HL-60 (cell line): ENCODE data around the gene TBC1D14.

Experiments used
- DNase-seq, 2 experiments: peaks; one replicate each; pipeline ENCODE4 v3.0.0-alpha.2; 2010 to 2020; ENCODE audit warnings: low read depth in 1 of 2, low spot score in 1 of 2
- H3K27ac ChIP-seq: fragments of 250-450 bp; sonication (Bioruptor Pico); replicated peaks from 2 replicates; pipeline ENCODE4 v1.5.1; 2020; ENCODE audit warnings: mild to moderate bottlenecking, moderate library complexity
- H3K27me3 ChIP-seq: fragments of 250-450 bp; sonication (Bioruptor Pico); 2 replicates; pipeline ENCODE4 v1.5.1; 2021; ENCODE audit warnings: mild to moderate bottlenecking, moderate library complexity; ENCODE audit not compliant: insufficient read depth, poor library complexity, severe bottlenecking
- H3K4me3 ChIP-seq: replicated peaks from 2 replicates; pipeline ENCODE4 v1.5.1; 2011; ENCODE audit warnings: mild to moderate bottlenecking, control low read depth, low read length; ENCODE audit not compliant: insufficient read depth
- GABPA ChIP-seq: IDR thresholded peaks from 2 replicates; pipeline ENCODE4 v1.6.1; 2012; ENCODE audit warnings: low read depth
- POLR2AphosphoS5 ChIP-seq: IDR thresholded peaks from 2 replicates; pipeline ENCODE4 v1.6.1; 2012; ENCODE audit warnings: low read depth
- SPI1 ChIP-seq: IDR thresholded peaks from 2 replicates; pipeline ENCODE4 v1.6.1; 2012; ENCODE audit warnings: low read depth, mild to moderate bottlenecking, borderline replicate concordance
- TF ChIP-seq, protein P1 (sequence below): IDR thresholded peaks from one replicate; pipeline ENCODE4 v1.5.1; 2011; ENCODE audit warnings: low read length, control low read depth, inconsistent platforms; ENCODE audit not compliant: insufficient read depth
- TF ChIP-seq, protein P2 (sequence below): IDR thresholded peaks from 2 replicates; pipeline ENCODE4 v1.6.1; 2012; ENCODE audit warnings: low read depth; ENCODE audit not compliant: insufficient replicate concordance

Gene TBC1D14

DNA sequence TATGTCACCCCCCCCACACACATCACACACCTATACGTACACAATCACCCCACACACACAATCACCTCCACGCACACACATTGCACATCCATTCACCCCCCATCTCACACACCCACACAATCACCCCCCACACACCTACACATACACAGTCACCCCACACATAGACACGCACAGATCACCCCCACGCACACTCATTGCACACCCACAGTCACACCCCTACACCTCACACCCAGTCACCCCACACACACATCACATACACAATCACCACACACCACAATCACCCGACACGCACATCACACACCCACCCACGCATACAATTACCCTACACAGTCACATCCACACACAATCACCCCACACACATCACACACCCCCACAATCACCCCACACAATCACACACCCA, 117.7 kb downstream of the TBC1D14 start:
- Histone ChIP-seq H3K27ac (no peak overlapping the region), H3K4me3 (no peak overlapping the region), H3K27me3 (no peaks in the 10 kb centered on the region)
- DNase-seq = no peak
- no peak for TF ChIP-seq GABPA
- TF ChIP-seq, protein P1, sequence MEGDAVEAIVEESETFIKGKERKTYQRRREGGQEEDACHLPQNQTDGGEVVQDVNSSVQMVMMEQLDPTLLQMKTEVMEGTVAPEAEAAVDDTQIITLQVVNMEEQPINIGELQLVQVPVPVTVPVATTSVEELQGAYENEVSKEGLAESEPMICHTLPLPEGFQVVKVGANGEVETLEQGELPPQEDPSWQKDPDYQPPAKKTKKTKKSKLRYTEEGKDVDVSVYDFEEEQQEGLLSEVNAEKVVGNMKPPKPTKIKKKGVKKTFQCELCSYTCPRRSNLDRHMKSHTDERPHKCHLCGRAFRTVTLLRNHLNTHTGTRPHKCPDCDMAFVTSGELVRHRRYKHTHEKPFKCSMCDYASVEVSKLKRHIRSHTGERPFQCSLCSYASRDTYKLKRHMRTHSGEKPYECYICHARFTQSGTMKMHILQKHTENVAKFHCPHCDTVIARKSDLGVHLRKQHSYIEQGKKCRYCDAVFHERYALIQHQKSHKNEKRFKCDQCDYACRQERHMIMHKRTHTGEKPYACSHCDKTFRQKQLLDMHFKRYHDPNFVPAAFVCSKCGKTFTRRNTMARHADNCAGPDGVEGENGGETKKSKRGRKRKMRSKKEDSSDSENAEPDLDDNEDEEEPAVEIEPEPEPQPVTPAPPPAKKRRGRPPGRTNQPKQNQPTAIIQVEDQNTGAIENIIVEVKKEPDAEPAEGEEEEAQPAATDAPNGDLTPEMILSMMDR = no peak
- TF ChIP-seq POLR2AphosphoS5 = no peak
- TF ChIP-seq SPI1 = no peak
- TF ChIP-seq, protein P2, sequence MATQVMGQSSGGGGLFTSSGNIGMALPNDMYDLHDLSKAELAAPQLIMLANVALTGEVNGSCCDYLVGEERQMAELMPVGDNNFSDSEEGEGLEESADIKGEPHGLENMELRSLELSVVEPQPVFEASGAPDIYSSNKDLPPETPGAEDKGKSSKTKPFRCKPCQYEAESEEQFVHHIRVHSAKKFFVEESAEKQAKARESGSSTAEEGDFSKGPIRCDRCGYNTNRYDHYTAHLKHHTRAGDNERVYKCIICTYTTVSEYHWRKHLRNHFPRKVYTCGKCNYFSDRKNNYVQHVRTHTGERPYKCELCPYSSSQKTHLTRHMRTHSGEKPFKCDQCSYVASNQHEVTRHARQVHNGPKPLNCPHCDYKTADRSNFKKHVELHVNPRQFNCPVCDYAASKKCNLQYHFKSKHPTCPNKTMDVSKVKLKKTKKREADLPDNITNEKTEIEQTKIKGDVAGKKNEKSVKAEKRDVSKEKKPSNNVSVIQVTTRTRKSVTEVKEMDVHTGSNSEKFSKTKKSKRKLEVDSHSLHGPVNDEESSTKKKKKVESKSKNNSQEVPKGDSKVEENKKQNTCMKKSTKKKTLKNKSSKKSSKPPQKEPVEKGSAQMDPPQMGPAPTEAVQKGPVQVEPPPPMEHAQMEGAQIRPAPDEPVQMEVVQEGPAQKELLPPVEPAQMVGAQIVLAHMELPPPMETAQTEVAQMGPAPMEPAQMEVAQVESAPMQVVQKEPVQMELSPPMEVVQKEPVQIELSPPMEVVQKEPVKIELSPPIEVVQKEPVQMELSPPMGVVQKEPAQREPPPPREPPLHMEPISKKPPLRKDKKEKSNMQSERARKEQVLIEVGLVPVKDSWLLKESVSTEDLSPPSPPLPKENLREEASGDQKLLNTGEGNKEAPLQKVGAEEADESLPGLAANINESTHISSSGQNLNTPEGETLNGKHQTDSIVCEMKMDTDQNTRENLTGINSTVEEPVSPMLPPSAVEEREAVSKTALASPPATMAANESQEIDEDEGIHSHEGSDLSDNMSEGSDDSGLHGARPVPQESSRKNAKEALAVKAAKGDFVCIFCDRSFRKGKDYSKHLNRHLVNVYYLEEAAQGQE = no peak

DNA sequence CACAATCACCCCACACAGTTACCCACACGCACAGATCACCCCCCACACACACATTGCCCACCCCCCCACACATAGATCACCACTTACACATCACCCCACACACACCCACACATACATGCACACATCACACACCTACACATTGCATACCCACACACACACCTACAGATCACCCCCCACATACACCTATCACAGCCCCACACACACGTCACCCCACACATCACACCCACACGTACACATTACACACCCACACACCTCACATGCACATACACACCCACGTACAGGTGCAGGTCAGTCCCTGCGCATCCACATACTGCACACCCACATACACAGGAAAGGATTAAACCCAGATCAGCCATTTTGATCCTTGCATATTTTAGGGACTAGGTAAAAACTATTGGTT, 118.3 kb downstream of the TBC1D14 start:
- DNase-seq = no peak
- TF ChIP-seq, protein P2 = no peak
- TF ChIP-seq POLR2AphosphoS5 (no peak), GABPA (no peak), SPI1 (no peak)
- TF ChIP-seq, protein P1 = no peak

DNA sequence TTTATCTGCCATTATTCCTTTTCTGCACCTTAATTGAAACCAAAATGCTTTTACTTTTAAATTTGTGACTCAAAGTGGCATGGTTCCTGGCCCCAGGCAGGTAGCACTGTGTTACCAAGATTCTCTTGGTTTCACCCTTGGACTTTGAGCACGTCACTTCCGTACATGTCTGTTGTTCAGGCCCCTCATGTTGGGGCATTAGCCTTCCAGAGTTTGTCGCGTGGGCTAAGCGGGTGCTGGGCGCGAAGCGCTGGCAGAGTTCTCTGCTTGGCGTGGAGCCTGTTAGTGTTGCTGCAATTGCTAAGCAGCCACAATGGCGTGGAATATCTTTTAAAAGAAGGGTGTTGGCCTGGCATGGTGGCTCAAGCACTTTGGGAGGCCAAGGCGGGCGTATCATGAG, 119.6 kb downstream of the TBC1D14 start:
- H3K27ac ChIP-seq = no peak overlapping the region
- no peak for DNase-seq
- no peak for TF ChIP-seq SPI1
- TF ChIP-seq, protein P2 = no peak
- TF ChIP-seq GABPA = no peak
- no peak for TF ChIP-seq POLR2AphosphoS5
- TF ChIP-seq, protein P1 = no peak
- no peaks in the 10 kb centered on the region for H3K27me3 ChIP-seq
- H3K4me3 ChIP-seq = no peak overlapping the region

More for the DNA sequence above, 118.3 kb downstream of the TBC1D14 start:
- H3K27ac ChIP-seq = no peak overlapping the region
- H3K27me3 ChIP-seq = no peaks in the 10 kb centered on the region
- no peak overlapping the region for H3K4me3 ChIP-seq
